ENCODE measurements around the gene DIP2C. TPM values are rescaled to one million over a fixed set of nuclear protein-coding genes. Genes with fewer than 3 reads are reported as not detected.
"Not testable (repeated sequence)": the region's sequence is repeated elsewhere in the genome, so short reads cannot be mapped to it uniquely, and the experiment has no call there.

DIP2C gene
- polyA plus RNA-seq, 4 donors = 3.1 to 13.3 (median 4.7) TPM

DNA sequence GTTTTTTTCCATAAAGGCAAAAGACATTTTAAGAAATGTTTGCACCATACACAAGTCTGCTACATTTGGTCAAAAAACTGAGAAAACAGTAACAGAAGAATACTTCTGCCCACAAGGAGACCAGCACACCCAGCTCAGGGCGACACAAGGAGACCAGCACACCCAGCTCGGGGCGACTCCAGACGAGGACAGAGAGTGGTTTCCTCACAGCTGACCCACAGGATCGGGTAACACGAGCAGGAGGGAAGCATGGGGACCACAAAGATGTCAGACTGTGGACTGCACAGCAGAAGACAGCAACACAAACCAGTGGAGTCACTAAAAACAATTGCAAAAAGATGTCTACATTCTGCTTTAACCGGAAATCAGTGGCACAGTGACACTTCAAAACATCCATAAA is 237.6 kb downstream of the DIP2C start:
- H3K9me3 ChIP-seq (ENCODE audit: control insufficient read depth in 2 of 2, insufficient read depth in 1 of 2, low read depth in 1 of 2, low read length in 1 of 2) = peaks cover 0 to 3% of the 10 kb centered on the region in 2 donors
- no peak overlapping the region for H3K27ac ChIP-seq (ENCODE audit: low read depth in 1 of 3, low read length in 2 of 3)
- DNase-seq = no peak
- WGBS, 3 donors = 83 to 90% (median 87%) methylated on average over 7 of the region's 7 CpGs
- H3K4me1 ChIP-seq (ENCODE audit: control insufficient read depth in 3 of 3, insufficient read depth in 2 of 3, low read depth in 1 of 3, low read length in 2 of 3) = no peaks in the 10 kb centered on the region
- H3K4me3 ChIP-seq (ENCODE audit: low read depth in 1 of 3, low read length in 3 of 3) = no peak overlapping the region
- no peak for FAIRE-seq
- H3K27me3 ChIP-seq (ENCODE audit: control insufficient read depth in 3 of 3, insufficient read depth in 3 of 3, low read length in 3 of 3) = no peaks in the 10 kb centered on the region
- peaks cover 0 to 8% (median 0%) of the 10 kb centered on the region in 3 donors for H3K36me3 ChIP-seq (ENCODE audit: control insufficient read depth in 3 of 3, insufficient read depth in 2 of 3, low read depth in 1 of 3, low read length in 3 of 3)

DNA sequence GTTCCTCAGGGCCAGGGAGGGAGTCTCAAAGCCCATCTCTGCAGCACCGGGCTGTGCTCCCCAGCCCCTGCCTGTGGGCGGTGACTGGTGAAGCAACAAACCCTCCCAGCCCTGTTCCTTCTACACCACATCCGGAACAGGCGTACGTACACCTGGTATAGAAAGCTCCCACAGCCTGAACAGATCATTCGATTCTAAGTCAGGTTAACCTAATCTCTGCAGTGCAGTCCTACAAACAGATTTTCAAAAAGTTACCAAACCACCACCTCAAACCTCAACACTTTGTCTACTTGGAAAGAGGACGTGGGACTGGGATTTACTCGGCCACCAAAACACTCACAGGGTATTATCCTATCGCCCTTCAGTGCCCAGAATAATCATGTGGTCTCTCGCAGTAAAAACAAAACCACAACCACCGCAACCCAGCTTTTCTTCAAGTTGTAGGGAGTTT is 238.4 kb downstream of the DIP2C start:
- Histone ChIP-seq H3K36me3 (ENCODE audit: control insufficient read depth in 3 of 3, insufficient read depth in 2 of 3, low read depth in 1 of 3, low read length in 3 of 3) (peaks cover 0 to 10% (median 0%) of the 10 kb centered on the region in 3 donors), H3K27ac (ENCODE audit: low read depth in 1 of 3, low read length in 2 of 3) (no peak overlapping the region), H3K4me1 (ENCODE audit: control insufficient read depth in 3 of 3, insufficient read depth in 2 of 3, low read depth in 1 of 3, low read length in 2 of 3) (no peaks in the 10 kb centered on the region), H3K9me3 (ENCODE audit: control insufficient read depth in 2 of 2, insufficient read depth in 1 of 2, low read depth in 1 of 2, low read length in 1 of 2) (peaks cover 0 to 3% of the 10 kb centered on the region in 2 donors), H3K27me3 (ENCODE audit: control insufficient read depth in 3 of 3, insufficient read depth in 3 of 3, low read length in 3 of 3) (no peaks in the 10 kb centered on the region), H3K4me3 (ENCODE audit: low read depth in 1 of 3, low read length in 3 of 3) (no peak overlapping the region)
- no peak for FAIRE-seq
- peak in 1 of 2 donors; percentile 32 for DNase-seq
- 67 to 83% (median 69%) methylated on average over 11 of the region's 11 CpGs for WGBS, 3 donors

GRCh38 chr10:450463-450862 is 239.0 kb downstream of the DIP2C start:
- H3K27me3 ChIP-seq (ENCODE audit: control insufficient read depth in 3 of 3, insufficient read depth in 3 of 3, low read length in 3 of 3) = no peaks in the 10 kb centered on the region
- H3K4me1 ChIP-seq (ENCODE audit: control insufficient read depth in 3 of 3, insufficient read depth in 2 of 3, low read depth in 1 of 3, low read length in 2 of 3) = no peaks in the 10 kb centered on the region
- peaks cover 0 to 10% (median 0%) of the 10 kb centered on the region in 3 donors for H3K36me3 ChIP-seq (ENCODE audit: control insufficient read depth in 3 of 3, insufficient read depth in 2 of 3, low read depth in 1 of 3, low read length in 3 of 3)
- no peak for FAIRE-seq
- DNase-seq = no peak
- peaks cover 0 to 3% of the 10 kb centered on the region in 2 donors for H3K9me3 ChIP-seq (ENCODE audit: control insufficient read depth in 2 of 2, insufficient read depth in 1 of 2, low read depth in 1 of 2, low read length in 1 of 2)
- WGBS, 3 donors = 61 to 85% (median 70%) methylated on average over 3 of the region's 3 CpGs
- H3K4me3 ChIP-seq (ENCODE audit: low read depth in 1 of 3, low read length in 3 of 3) = no peak overlapping the region
- no peak overlapping the region for H3K27ac ChIP-seq (ENCODE audit: low read depth in 1 of 3, low read length in 2 of 3)

GRCh38 chr10:449331-449730 is 240.1 kb downstream of the DIP2C start:
- not testable (repeated sequence) for DNase-seq; FAIRE-seq; H3K27me3 ChIP-seq (ENCODE audit: control insufficient read depth in 3 of 3, insufficient read depth in 3 of 3, low read length in 3 of 3); H3K4me1 ChIP-seq (ENCODE audit: control insufficient read depth in 3 of 3, insufficient read depth in 2 of 3, low read depth in 1 of 3, low read length in 2 of 3); H3K9me3 ChIP-seq (ENCODE audit: control insufficient read depth in 2 of 2, insufficient read depth in 1 of 2, low read depth in 1 of 2, low read length in 1 of 2); H3K27ac ChIP-seq (ENCODE audit: low read depth in 1 of 3, low read length in 2 of 3); H3K4me3 ChIP-seq (ENCODE audit: low read depth in 1 of 3, low read length in 3 of 3)
- WGBS, 3 donors = 84 to 89% (median 88%) methylated on average over 4 of the region's 6 CpGs
- H3K36me3 ChIP-seq (ENCODE audit: control insufficient read depth in 3 of 3, insufficient read depth in 2 of 3, low read depth in 1 of 3, low read length in 3 of 3) = peaks cover 0 to 12% (median 0%) of the 10 kb centered on the region in 3 donors

- H3K9me3 ChIP-seq (ENCODE audit: control insufficient read depth in 2 of 2, insufficient read depth in 1 of 2, low read depth in 1 of 2, low read length in 1 of 2) = peaks cover 0 to 3% of the 10 kb centered on the region in 2 donors
- H3K4me1 ChIP-seq (ENCODE audit: control insufficient read depth in 3 of 3, insufficient read depth in 2 of 3, low read depth in 1 of 3, low read length in 2 of 3) = no peaks in the 10 kb centered on the region
- 94 to 98% (median 95%) methylated on average over 2 of the region's 2 CpGs for WGBS, 3 donors
- no peak for FAIRE-seq
- H3K36me3 ChIP-seq (ENCODE audit: control insufficient read depth in 3 of 3, insufficient read depth in 2 of 3, low read depth in 1 of 3, low read length in 3 of 3) = peaks cover 0 to 28% (median 0%) of the 10 kb centered on the region in 3 donors
- H3K4me3 ChIP-seq (ENCODE audit: low read depth in 1 of 3, low read length in 3 of 3) = no peak overlapping the region
- no peak for DNase-seq
- H3K27ac ChIP-seq (ENCODE audit: low read depth in 1 of 3, low read length in 2 of 3) = no peak overlapping the region
- no peaks in the 10 kb centered on the region for H3K27me3 ChIP-seq (ENCODE audit: control insufficient read depth in 3 of 3, insufficient read depth in 3 of 3, low read length in 3 of 3)
Observed at GRCh38 chr10:443459-443858, 246.0 kb downstream of the DIP2C start.

DNA sequence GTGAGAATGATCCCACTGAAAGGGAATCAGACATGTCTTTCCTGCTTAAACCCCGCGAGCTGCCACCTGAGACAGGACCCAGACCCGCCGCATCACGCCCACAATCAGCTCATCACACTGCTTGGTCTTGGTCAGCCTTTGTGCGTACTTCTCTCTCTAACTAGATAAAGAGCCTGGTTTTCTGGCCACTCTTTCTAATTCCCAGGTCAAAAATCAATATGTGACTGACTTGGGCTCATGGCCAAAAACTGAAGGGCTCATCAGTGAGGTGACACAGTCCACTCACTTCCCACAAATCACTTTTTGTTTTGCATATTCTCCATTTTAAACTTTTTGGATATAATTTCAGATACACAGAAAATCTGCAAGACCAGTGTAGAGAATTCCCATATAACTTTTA is 247.3 kb downstream of the DIP2C start:
- Histone ChIP-seq H3K9me3 (ENCODE audit: control insufficient read depth in 2 of 2, insufficient read depth in 1 of 2, low read depth in 1 of 2, low read length in 1 of 2) (no peaks in the 10 kb centered on the region), H3K4me3 (ENCODE audit: low read depth in 1 of 3, low read length in 3 of 3) (no peak overlapping the region), H3K4me1 (ENCODE audit: control insufficient read depth in 3 of 3, insufficient read depth in 2 of 3, low read depth in 1 of 3, low read length in 2 of 3) (no peaks in the 10 kb centered on the region), H3K36me3 (ENCODE audit: control insufficient read depth in 3 of 3, insufficient read depth in 2 of 3, low read depth in 1 of 3, low read length in 3 of 3) (peaks cover 0 to 30% (median 0%) of the 10 kb centered on the region in 3 donors), H3K27me3 (ENCODE audit: control insufficient read depth in 3 of 3, insufficient read depth in 3 of 3, low read length in 3 of 3) (no peaks in the 10 kb centered on the region), H3K27ac (ENCODE audit: low read depth in 1 of 3, low read length in 2 of 3) (no peak overlapping the region)
- DNase-seq = no peak
- WGBS, 3 donors = 94 to 98% (median 97%) methylated on average over 6 of the region's 6 CpGs
- FAIRE-seq = no peak

- DNase-seq (no peak), FAIRE-seq (no peak)
- Histone ChIP-seq H3K36me3 (ENCODE audit: control insufficient read depth in 3 of 3, insufficient read depth in 2 of 3, low read depth in 1 of 3, low read length in 3 of 3) (peaks cover 0 to 35% (median 0%) of the 10 kb centered on the region in 3 donors), H3K27ac (ENCODE audit: low read depth in 1 of 3, low read length in 2 of 3) (no peak overlapping the region), H3K27me3 (ENCODE audit: control insufficient read depth in 3 of 3, insufficient read depth in 3 of 3, low read length in 3 of 3) (no peaks in the 10 kb centered on the region), H3K9me3 (ENCODE audit: control insufficient read depth in 2 of 2, insufficient read depth in 1 of 2, low read depth in 1 of 2, low read length in 1 of 2) (no peaks in the 10 kb centered on the region), H3K4me3 (ENCODE audit: low read depth in 1 of 3, low read length in 3 of 3) (no peak overlapping the region), H3K4me1 (ENCODE audit: control insufficient read depth in 3 of 3, insufficient read depth in 2 of 3, low read depth in 1 of 3, low read length in 2 of 3) (no peaks in the 10 kb centered on the region)
- WGBS, 3 donors = 94 to 100% (median 97%) methylated on average over 6 of the region's 6 CpGs
Observed at GRCh38 chr10:441659-442058, 247.8 kb downstream of the DIP2C start.

GRCh38 chr10:440127-440526 is 249.3 kb downstream of the DIP2C start:
- no peak overlapping the region for H3K27ac ChIP-seq (ENCODE audit: low read depth in 1 of 3, low read length in 2 of 3)
- H3K9me3 ChIP-seq (ENCODE audit: control insufficient read depth in 2 of 2, insufficient read depth in 1 of 2, low read depth in 1 of 2, low read length in 1 of 2) = peaks cover 0 to 3% of the 10 kb centered on the region in 2 donors
- H3K36me3 ChIP-seq (ENCODE audit: control insufficient read depth in 3 of 3, insufficient read depth in 2 of 3, low read depth in 1 of 3, low read length in 3 of 3) = peaks cover 0 to 39% (median 0%) of the 10 kb centered on the region in 3 donors
- 89 to 92% (median 91%) methylated on average over 3 of the region's 3 CpGs for WGBS, 3 donors
- H3K4me1 ChIP-seq (ENCODE audit: control insufficient read depth in 3 of 3, insufficient read depth in 2 of 3, low read depth in 1 of 3, low read length in 2 of 3) = no peaks in the 10 kb centered on the region
- DNase-seq = no peak
- H3K27me3 ChIP-seq (ENCODE audit: control insufficient read depth in 3 of 3, insufficient read depth in 3 of 3, low read length in 3 of 3) = no peaks in the 10 kb centered on the region
- FAIRE-seq = no peak
- no peak overlapping the region for H3K4me3 ChIP-seq (ENCODE audit: low read depth in 1 of 3, low read length in 3 of 3)

Measured in small intestine (tissue), 7 donors.